HepG2 (cell line): ENCODE data around the gene SUPT4H1. TPM values are rescaled to one million over a fixed set of nuclear protein-coding genes. Genes with fewer than 3 reads are reported as not detected.

Experiments used
- BHLHE40 ChIP-seq: IDR thresholded peaks from 2 replicates; pipeline ENCODE4 v1.6.1; 2011; ENCODE audit warnings: low read length, improper control_type of control experiment
- DNMT3B ChIP-seq: conservative IDR thresholded peaks from 2 replicates; pipeline ENCODE4 v1.6.1; 2016; ENCODE audit warnings: missing biosample characterization, control low read depth
- EHMT2 ChIP-seq: fragments of 200-600 bp; sonication (generic); IDR thresholded peaks from 2 replicates; pipeline ENCODE4 v1.7.0; 2017; ENCODE audit warnings: antibody characterized with exemption, low read depth, low read length, borderline replicate concordance
- IKZF5 ChIP-seq: IDR thresholded peaks from 2 replicates; pipeline ENCODE4 v1.6.1; 2018; ENCODE audit warnings: missing genetic modification reagents, mild to moderate bottlenecking, missing compliant biosample characterization
- KAT8 ChIP-seq: IDR thresholded peaks from 2 replicates; pipeline ENCODE4 v1.6.1; 2016; ENCODE audit warnings: missing genetic modification reagents, missing compliant biosample characterization
- KLF9 ChIP-seq: IDR thresholded peaks from 2 replicates; pipeline ENCODE4 v1.6.1; 2016; ENCODE audit warnings: low read depth
- NFKB2 ChIP-seq: sonication (generic); formaldehyde crosslinking; IDR thresholded peaks from 2 replicates; pipeline ENCODE4 v1.4.0; 2020; ENCODE audit warnings: missing genetic modification reagents, borderline replicate concordance
- NFRKB ChIP-seq: fragments of 450-650 bp; IDR thresholded peaks from 2 replicates; pipeline ENCODE4 v1.6.1; 2017
- SNAPC4 ChIP-seq: sonication (generic); formaldehyde crosslinking; IDR thresholded peaks from 2 replicates; pipeline ENCODE4 v1.4.0; 2020; ENCODE audit warnings: mild to moderate bottlenecking, missing genetic modification reagents
- ZNF207 ChIP-seq: fragments of 450-650 bp; IDR thresholded peaks from 2 replicates; pipeline ENCODE4 v1.6.1; 2016; ENCODE audit warnings: antibody characterized with exemption, borderline replicate concordance
- polyA plus RNA-seq, 8 experiments: library from polyadenylated mRNA; depleted of rRNA in 3 of 8; stranded (reverse) in 7 of 8; unstranded in 1 of 8; fragments of >200 nt; fragmentation: Illumina TruSeq in 4 of 8; extraction: Trizol in 4 of 8; gene quantifications; 2 replicates each; pipeline versions ENCODE4 v1.2.1 to v1.2.3, GENCODE V29; 2011 to 2016; ENCODE audit warnings: low read depth in 4 of 8, missing spikeins in 1 of 8, mixed read lengths in 1 of 8; ENCODE audit not compliant: insufficient read depth in 1 of 8
- total RNA-seq, 5 experiments: library from RNA; depleted of rRNA; stranded (reverse); fragments of >200 nt; fragmentation: Illumina TruSeq; extraction: Trizol; gene quantifications; 2 replicates each; pipeline ENCODE4 v1.2.3, GENCODE V29; 2016; ENCODE audit warnings: low read depth in 1 of 5
- TF ChIP-seq, protein P1 (sequence below): sonication (generic); formaldehyde crosslinking; IDR thresholded peaks from 2 replicates; pipeline ENCODE4 v1.4.0; 2020; ENCODE audit warnings: mild to moderate bottlenecking, missing genetic modification reagents
- TF ChIP-seq, protein P2 (sequence below): sonication (generic); formaldehyde crosslinking; IDR thresholded peaks from 2 replicates; pipeline ENCODE4 v1.4.0; 2020; ENCODE audit warnings: missing genetic modification reagents
- TF ChIP-seq, protein P3 (sequence below): fragments of 450-650 bp; IDR thresholded peaks from 2 replicates; pipeline ENCODE4 v1.6.1; 2016
- TF ChIP-seq, protein P4 (sequence below): sonication (generic); formaldehyde crosslinking; IDR thresholded peaks from 2 replicates; pipeline ENCODE4 v1.5.0; 2020; ENCODE audit warnings: mild to moderate bottlenecking, missing genetic modification reagents

SUPT4H1 gene
- total and polyA plus RNA-seq, 2 of the 13 experiments (the other 11 are each of a cell fraction or from before 2014, with no cell fraction given) = 155 to 244 TPM

- TF ChIP-seq, protein P1, sequence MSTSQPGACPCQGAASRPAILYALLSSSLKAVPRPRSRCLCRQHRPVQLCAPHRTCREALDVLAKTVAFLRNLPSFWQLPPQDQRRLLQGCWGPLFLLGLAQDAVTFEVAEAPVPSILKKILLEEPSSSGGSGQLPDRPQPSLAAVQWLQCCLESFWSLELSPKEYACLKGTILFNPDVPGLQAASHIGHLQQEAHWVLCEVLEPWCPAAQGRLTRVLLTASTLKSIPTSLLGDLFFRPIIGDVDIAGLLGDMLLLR (CRISPR knock-in tag) = peak; percentile 93
- peak; percentile 97 for TF ChIP-seq IKZF5 (CRISPR knock-in tag)
- TF ChIP-seq, protein P2, sequence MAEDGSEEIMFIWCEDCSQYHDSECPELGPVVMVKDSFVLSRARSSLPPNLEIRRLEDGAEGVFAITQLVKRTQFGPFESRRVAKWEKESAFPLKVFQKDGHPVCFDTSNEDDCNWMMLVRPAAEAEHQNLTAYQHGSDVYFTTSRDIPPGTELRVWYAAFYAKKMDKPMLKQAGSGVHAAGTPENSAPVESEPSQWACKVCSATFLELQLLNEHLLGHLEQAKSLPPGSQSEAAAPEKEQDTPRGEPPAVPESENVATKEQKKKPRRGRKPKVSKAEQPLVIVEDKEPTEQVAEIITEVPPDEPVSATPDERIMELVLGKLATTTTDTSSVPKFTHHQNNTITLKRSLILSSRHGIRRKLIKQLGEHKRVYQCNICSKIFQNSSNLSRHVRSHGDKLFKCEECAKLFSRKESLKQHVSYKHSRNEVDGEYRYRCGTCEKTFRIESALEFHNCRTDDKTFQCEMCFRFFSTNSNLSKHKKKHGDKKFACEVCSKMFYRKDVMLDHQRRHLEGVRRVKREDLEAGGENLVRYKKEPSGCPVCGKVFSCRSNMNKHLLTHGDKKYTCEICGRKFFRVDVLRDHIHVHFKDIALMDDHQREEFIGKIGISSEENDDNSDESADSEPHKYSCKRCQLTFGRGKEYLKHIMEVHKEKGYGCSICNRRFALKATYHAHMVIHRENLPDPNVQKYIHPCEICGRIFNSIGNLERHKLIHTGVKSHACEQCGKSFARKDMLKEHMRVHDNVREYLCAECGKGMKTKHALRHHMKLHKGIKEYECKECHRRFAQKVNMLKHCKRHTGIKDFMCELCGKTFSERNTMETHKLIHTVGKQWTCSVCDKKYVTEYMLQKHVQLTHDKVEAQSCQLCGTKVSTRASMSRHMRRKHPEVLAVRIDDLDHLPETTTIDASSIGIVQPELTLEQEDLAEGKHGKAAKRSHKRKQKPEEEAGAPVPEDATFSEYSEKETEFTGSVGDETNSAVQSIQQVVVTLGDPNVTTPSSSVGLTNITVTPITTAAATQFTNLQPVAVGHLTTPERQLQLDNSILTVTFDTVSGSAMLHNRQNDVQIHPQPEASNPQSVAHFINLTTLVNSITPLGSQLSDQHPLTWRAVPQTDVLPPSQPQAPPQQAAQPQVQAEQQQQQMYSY (CRISPR knock-in tag) = peak; percentile 72; the same call in 1 of the 2 replicates
- no peak for TF ChIP-seq ZNF207
- peak; percentile 87 for TF ChIP-seq SNAPC4 (CRISPR knock-in tag)
- no peak for TF ChIP-seq EHMT2
- TF ChIP-seq, protein P3, sequence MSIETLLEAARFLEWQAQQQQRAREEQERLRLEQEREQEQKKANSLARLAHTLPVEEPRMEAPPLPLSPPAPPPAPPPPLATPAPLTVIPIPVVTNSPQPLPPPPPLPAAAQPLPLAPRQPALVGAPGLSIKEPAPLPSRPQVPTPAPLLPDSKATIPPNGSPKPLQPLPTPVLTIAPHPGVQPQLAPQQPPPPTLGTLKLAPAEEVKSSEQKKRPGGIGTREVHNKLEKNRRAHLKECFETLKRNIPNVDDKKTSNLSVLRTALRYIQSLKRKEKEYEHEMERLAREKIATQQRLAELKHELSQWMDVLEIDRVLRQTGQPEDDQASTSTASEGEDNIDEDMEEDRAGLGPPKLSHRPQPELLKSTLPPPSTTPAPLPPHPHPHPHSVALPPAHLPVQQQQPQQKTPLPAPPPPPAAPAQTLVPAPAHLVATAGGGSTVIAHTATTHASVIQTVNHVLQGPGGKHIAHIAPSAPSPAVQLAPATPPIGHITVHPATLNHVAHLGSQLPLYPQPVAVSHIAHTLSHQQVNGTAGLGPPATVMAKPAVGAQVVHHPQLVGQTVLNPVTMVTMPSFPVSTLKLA = peak; percentile 67
- TF ChIP-seq DNMT3B (CRISPR knock-in tag) = peak; percentile 42; the same call in 1 of the 2 replicates
- TF ChIP-seq, protein P4, sequence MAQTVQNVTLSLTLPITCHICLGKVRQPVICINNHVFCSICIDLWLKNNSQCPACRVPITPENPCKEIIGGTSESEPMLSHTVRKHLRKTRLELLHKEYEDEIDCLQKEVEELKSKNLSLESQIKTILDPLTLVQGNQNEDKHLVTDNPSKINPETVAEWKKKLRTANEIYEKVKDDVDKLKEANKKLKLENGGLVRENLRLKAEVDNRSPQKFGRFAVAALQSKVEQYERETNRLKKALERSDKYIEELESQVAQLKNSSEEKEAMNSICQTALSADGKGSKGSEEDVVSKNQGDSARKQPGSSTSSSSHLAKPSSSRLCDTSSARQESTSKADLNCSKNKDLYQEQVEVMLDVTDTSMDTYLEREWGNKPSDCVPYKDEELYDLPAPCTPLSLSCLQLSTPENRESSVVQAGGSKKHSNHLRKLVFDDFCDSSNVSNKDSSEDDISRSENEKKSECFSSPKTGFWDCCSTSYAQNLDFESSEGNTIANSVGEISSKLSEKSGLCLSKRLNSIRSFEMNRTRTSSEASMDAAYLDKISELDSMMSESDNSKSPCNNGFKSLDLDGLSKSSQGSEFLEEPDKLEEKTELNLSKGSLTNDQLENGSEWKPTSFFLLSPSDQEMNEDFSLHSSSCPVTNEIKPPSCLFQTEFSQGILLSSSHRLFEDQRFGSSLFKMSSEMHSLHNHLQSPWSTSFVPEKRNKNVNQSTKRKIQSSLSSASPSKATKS (CRISPR knock-in tag) = no peak
- TF ChIP-seq BHLHE40 = peak; percentile 92
- TF ChIP-seq KAT8 (CRISPR knock-in tag) = peak; percentile 99
- peak; percentile 25; the same call in 1 of the 2 replicates for TF ChIP-seq KLF9
- TF ChIP-seq NFKB2 = peak; percentile 92; the same call in 1 of the 2 replicates
- no peak for TF ChIP-seq NFRKB
Observed at GRCh38 chr17:58351831-58352595, at the start of gene SUPT4H1 (continued).
